ENCODE measurements around the gene CIZ1. TPM values are rescaled to one million over a fixed set of nuclear protein-coding genes. Genes with fewer than 3 reads are reported as not detected.
A peak's percentile ranks its signal among the peaks of the same experiment; 100 is the strongest.

Gene CIZ1
- total RNA-seq, 1 experiment from 2014 or later = 93.7 TPM

DNA sequence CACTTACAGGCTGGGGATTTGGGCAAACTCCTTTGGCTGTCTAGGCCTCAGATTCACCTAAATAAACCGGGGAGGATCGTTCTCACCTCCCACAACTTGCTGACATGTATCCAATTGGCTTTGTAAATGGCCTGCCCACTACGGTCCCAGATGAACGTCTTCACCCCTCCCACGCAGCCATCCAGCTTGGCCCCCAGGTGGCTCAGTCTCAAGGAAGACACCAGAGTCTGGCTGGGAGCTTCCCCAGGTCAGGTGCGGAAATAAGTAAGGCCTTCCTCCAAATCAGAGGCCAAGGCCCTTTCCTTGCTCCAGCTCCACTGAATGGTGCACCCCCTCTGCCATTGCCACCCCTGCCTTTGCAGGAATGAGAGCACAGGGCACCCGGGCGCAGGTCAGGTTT, 11.4 kb downstream of the CIZ1 start:
- H3K4me3 Mint-ChIP-seq (ENCODE audit: low read depth, unreplicated experiment) = no peak overlapping the region
- H3K4me1 Mint-ChIP-seq (ENCODE audit: low read depth, unreplicated experiment) = no peaks in the 10 kb centered on the region
- H3K36me3 Mint-ChIP-seq (ENCODE audit: insufficient read depth, unreplicated experiment) = peaks cover 9% of the 10 kb centered on the region
- DNase-seq = no peak
- CTCF ChIA-PET = no interaction called here
- no peak overlapping the region for H3K27ac Mint-ChIP-seq (ENCODE audit: unreplicated experiment)
- no peaks in the 10 kb centered on the region for H3K9me3 Mint-ChIP-seq (ENCODE audit: low read depth, unreplicated experiment)
- BruUV-seq (replicated peaks) = no TSS peak
- intact Hi-C loops (cut with micrococcal nuclease; ENCODE audit: unreplicated experiment) = no loop called here
- no peaks in the 10 kb centered on the region for H3K27me3 Mint-ChIP-seq (ENCODE audit: unreplicated experiment)
- TF ChIP-seq, protein P1, sequence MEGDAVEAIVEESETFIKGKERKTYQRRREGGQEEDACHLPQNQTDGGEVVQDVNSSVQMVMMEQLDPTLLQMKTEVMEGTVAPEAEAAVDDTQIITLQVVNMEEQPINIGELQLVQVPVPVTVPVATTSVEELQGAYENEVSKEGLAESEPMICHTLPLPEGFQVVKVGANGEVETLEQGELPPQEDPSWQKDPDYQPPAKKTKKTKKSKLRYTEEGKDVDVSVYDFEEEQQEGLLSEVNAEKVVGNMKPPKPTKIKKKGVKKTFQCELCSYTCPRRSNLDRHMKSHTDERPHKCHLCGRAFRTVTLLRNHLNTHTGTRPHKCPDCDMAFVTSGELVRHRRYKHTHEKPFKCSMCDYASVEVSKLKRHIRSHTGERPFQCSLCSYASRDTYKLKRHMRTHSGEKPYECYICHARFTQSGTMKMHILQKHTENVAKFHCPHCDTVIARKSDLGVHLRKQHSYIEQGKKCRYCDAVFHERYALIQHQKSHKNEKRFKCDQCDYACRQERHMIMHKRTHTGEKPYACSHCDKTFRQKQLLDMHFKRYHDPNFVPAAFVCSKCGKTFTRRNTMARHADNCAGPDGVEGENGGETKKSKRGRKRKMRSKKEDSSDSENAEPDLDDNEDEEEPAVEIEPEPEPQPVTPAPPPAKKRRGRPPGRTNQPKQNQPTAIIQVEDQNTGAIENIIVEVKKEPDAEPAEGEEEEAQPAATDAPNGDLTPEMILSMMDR (IDR thresholded peaks at IDR 0.05; ENCODE audit: unreplicated experiment) = no peak

DNA sequence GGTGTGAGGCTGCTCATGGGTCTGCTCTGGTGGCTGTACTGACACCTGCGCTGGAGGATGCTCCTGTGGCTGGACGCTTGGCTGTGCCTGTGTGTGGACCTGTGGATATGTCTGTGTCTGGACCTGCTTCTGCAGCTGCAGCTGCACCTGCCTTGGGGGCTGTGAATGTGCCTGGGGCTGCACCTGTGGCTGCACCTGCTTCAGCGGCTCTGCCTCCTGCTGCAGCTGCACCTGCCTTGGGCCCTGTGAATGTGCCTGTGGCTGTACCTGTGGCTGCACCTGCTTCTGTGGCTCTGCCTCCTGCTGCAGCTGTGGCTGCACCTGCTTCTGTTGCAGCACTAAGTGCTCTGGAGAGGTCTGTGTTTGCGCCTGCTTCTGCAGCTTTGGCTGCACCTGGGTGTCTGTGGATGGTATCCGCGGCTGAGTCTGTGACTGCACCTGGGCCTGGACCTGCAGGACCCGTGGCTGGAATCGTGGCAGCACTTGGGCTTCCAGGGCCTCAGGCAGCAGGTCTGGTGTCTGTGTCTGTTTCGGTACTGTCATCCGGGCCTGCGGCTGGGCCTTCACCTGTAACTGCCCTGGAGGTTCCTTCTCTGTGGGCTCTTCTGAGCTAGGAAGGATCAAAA, 12.5 kb downstream of the CIZ1 start:
- TF ChIP-seq, protein P1 (IDR thresholded peaks at IDR 0.05; ENCODE audit: unreplicated experiment) = no peak
- H3K27me3 Mint-ChIP-seq (ENCODE audit: unreplicated experiment) = no peaks in the 10 kb centered on the region
- H3K4me1 Mint-ChIP-seq (ENCODE audit: low read depth, unreplicated experiment) = no peaks in the 10 kb centered on the region
- TSS peak; percentile 57 for BruUV-seq (replicated peaks)
- no peak overlapping the region for H3K27ac Mint-ChIP-seq (ENCODE audit: unreplicated experiment)
- intact Hi-C loops (cut with micrococcal nuclease; ENCODE audit: unreplicated experiment) = no loop called here
- no peak overlapping the region for H3K4me3 Mint-ChIP-seq (ENCODE audit: low read depth, unreplicated experiment)
- no peaks in the 10 kb centered on the region for H3K9me3 Mint-ChIP-seq (ENCODE audit: low read depth, unreplicated experiment)
- peaks cover 8% of the 10 kb centered on the region for H3K36me3 Mint-ChIP-seq (ENCODE audit: insufficient read depth, unreplicated experiment)
- DNase-seq = no peak
- CTCF ChIA-PET = no interaction called here

DNA sequence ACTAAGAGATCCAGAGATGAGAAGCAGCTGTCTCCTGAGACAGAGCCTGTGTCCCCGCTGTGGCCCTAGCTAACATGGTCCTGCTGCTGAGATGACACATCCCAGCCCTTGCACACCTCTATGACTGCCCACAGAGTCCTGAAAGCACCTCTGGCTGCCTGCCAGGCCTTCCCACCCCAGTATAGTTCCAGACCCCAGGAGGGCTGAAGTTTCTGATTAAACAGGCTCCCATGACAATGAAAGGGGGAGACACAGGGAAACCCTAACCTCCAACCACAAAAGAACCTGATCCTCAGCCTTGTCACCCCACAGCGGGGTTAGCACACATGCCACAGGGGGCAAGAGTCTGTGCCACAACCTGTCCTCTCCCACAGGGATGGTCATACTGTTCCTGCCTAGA, 15.6 kb downstream of the CIZ1 start:
- DNase-seq = no peak
- TF ChIP-seq, protein P1 (IDR thresholded peaks at IDR 0.05; ENCODE audit: unreplicated experiment) = no peak
- no TSS peak for BruUV-seq (replicated peaks)
- no peaks in the 10 kb centered on the region for H3K9me3 Mint-ChIP-seq (ENCODE audit: low read depth, unreplicated experiment)
- intact Hi-C loops (cut with micrococcal nuclease; ENCODE audit: unreplicated experiment) = no loop called here
- no peaks in the 10 kb centered on the region for H3K27me3 Mint-ChIP-seq (ENCODE audit: unreplicated experiment)
- H3K4me1 Mint-ChIP-seq (ENCODE audit: low read depth, unreplicated experiment) = no peaks in the 10 kb centered on the region
- CTCF ChIA-PET = no interaction called here
- H3K4me3 Mint-ChIP-seq (ENCODE audit: low read depth, unreplicated experiment) = no peak overlapping the region
- H3K27ac Mint-ChIP-seq (ENCODE audit: unreplicated experiment) = no peak overlapping the region
- H3K36me3 Mint-ChIP-seq (ENCODE audit: insufficient read depth, unreplicated experiment) = peaks cover 3% of the 10 kb centered on the region

GRCh38 chr9:128175102-128175563, 16.2 kb downstream of the CIZ1 start:
- peaks cover 3% of the 10 kb centered on the region for H3K36me3 Mint-ChIP-seq (ENCODE audit: insufficient read depth, unreplicated experiment)
- no peaks in the 10 kb centered on the region for H3K9me3 Mint-ChIP-seq (ENCODE audit: low read depth, unreplicated experiment)
- no peak for DNase-seq
- H3K4me3 Mint-ChIP-seq (ENCODE audit: low read depth, unreplicated experiment) = no peak overlapping the region
- no peaks in the 10 kb centered on the region for H3K4me1 Mint-ChIP-seq (ENCODE audit: low read depth, unreplicated experiment)
- no peaks in the 10 kb centered on the region for H3K27me3 Mint-ChIP-seq (ENCODE audit: unreplicated experiment)
- CTCF ChIA-PET = interaction anchor here (0.5 kb wide), 1 partner anchor 246 kb away, joined by 4 read pairs; the partner anchor contains the start of gene CERCAM
- TF ChIP-seq, protein P1 (IDR thresholded peaks at IDR 0.05; ENCODE audit: unreplicated experiment) = no peak
- intact Hi-C loops (cut with micrococcal nuclease; ENCODE audit: unreplicated experiment) = no loop called here
- H3K27ac Mint-ChIP-seq (ENCODE audit: unreplicated experiment) = no peak overlapping the region
- no TSS peak for BruUV-seq (replicated peaks)

All from Calu3 (cell line).